ENCODE results near the gene NBAS. TPM values are rescaled to one million over a fixed set of nuclear protein-coding genes. Genes with fewer than 3 reads are reported as not detected.

Gene NBAS
- total and polyA plus RNA-seq, 2 of the 13 experiments (the other 11 are each of a cell fraction or from before 2014, with no cell fraction given) = 33.6 to 58.7 TPM

DNA sequence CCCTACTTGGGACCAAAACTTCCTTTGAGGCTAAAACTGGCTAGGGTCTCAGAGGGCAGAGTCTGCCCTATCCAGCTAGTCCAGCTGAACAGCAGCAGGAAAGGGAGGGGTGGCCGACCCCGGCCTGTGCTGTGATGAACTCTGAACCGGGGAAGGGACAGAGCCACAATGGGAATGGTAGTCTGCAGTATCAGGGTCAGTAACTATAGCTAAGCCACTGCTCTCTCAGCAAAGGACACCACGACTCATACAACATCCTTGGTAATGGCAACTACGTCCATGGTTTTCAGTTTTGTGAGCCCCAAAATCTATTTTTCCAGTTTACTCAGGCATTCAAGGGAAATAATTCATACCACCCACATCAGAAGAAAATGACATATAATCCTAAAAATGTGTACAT lies 75.2 kb downstream of the NBAS start (continued):
- TF ChIP-seq, protein P1, sequence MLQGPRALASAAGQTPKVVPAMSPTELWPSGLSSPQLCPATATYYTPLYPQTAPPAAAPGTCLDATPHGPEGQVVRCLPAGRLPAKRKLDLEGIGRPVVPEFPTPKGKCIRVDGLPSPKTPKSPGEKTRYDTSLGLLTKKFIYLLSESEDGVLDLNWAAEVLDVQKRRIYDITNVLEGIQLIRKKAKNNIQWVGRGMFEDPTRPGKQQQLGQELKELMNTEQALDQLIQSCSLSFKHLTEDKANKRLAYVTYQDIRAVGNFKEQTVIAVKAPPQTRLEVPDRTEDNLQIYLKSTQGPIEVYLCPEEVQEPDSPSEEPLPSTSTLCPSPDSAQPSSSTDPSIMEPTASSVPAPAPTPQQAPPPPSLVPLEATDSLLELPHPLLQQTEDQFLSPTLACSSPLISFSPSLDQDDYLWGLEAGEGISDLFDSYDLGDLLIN (CRISPR knock-in tag; IDR thresholded peaks at IDR 0.05; ENCODE audit: borderline replicate concordance) = 0 out of 2 replicates have a peak, but pooled peaks have one; percentile 18
- TF ChIP-seq MED1 (CRISPR knock-in tag; IDR thresholded peaks at IDR 0.05) = peak; percentile 35; the same call in 1 of the 2 replicates
- no peak for TF ChIP-seq CENPX (CRISPR knock-in tag; IDR thresholded peaks at IDR 0.05)
- 0 out of 2 replicates have a peak, but pooled peaks have one; percentile 32 for TF ChIP-seq MTA1 (CRISPR knock-in tag; IDR thresholded peaks at IDR 0.05; ENCODE audit: borderline replicate concordance)
- no peak for TF ChIP-seq MEIS1 (CRISPR knock-in tag; IDR thresholded peaks at IDR 0.05; ENCODE audit: borderline replicate concordance)
- no peak for TF ChIP-seq ZUFSP (CRISPR knock-in tag; IDR thresholded peaks at IDR 0.05; ENCODE audit: borderline replicate concordance)
- peak; percentile 31; the same call in 1 of the 2 replicates for TF ChIP-seq YEATS4 (CRISPR knock-in tag; IDR thresholded peaks at IDR 0.05; ENCODE audit: borderline replicate concordance)
- no peak for TF ChIP-seq PRMT3 (CRISPR knock-in tag; IDR thresholded peaks at IDR 0.05; ENCODE audit: borderline replicate concordance, low read depth)
- no peak for TF ChIP-seq RARG (CRISPR knock-in tag; IDR thresholded peaks at IDR 0.05; ENCODE audit: low read depth)
- no peak for TF ChIP-seq SP2 (CRISPR knock-in tag; IDR thresholded peaks at IDR 0.05)
- TF ChIP-seq ZFP90 (CRISPR knock-in tag; IDR thresholded peaks at IDR 0.05; ENCODE audit: borderline replicate concordance) = 0 out of 2 replicates have a peak, but pooled peaks have one; percentile 58
- 0 out of 2 replicates have a peak, but pooled peaks have one; percentile 3 for TF ChIP-seq CTCF (CRISPR knock-in tag; IDR thresholded peaks at IDR 0.05)
- TF ChIP-seq PAWR (CRISPR knock-in tag; IDR thresholded peaks at IDR 0.05; ENCODE audit: borderline replicate concordance) = no peak
- peak; percentile 23; the same call in 1 of the 2 replicates for TF ChIP-seq PITX1 (CRISPR knock-in tag; IDR thresholded peaks at IDR 0.05)
- peak; percentile 38 for TF ChIP-seq XRCC5 (optimal IDR thresholded peaks at IDR 0.05; ENCODE audit: low read length)
- TF ChIP-seq, protein P2, sequence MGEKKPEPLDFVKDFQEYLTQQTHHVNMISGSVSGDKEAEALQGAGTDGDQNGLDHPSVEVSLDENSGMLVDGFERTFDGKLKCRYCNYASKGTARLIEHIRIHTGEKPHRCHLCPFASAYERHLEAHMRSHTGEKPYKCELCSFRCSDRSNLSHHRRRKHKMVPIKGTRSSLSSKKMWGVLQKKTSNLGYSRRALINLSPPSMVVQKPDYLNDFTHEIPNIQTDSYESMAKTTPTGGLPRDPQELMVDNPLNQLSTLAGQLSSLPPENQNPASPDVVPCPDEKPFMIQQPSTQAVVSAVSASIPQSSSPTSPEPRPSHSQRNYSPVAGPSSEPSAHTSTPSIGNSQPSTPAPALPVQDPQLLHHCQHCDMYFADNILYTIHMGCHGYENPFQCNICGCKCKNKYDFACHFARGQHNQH (CRISPR knock-in tag; IDR thresholded peaks at IDR 0.05) = no peak
- TF ChIP-seq EHMT2 (IDR thresholded peaks at IDR 0.05; ENCODE audit: borderline replicate concordance, low read depth, low read length) = no peak
- TF ChIP-seq ZNF672 (CRISPR knock-in tag; IDR thresholded peaks at IDR 0.05) = no peak
- no peak for TF ChIP-seq PAF1 (CRISPR knock-in tag; IDR thresholded peaks at IDR 0.05)

Measured in HepG2 (cell line).